Stimulated activated CD8-positive, alpha-beta memory T cell treated with anti-CD3 and anti-CD28 coated beads, Interleukin-4, amount 100 ng/mL, for 48 hours (primary cell): ENCODE results near the gene TMEM39B.
"Not testable (repeated sequence)": the region's sequence is repeated elsewhere in the genome, so short reads cannot be mapped to it uniquely, and the experiment has no call there.

Source experiments
- DNase-seq: peaks from one replicate; pipeline ENCODE4 v3.0.0-alpha.2; 2020

The TMEM39B gene

GRCh38 chr1:32072622-32073298, at the start of gene TMEM39B:
Gene TMEM39B (plus strand): TSS chr1:32072939. CDS start chr1:32073048, 109 bp downstream.
- peak; percentile 93 for DNase-seq

GRCh38 chr1:32023351-32023750, 49.4 kb upstream of the TMEM39B start:
- DNase-seq = no peak

GRCh38 chr1:32025515-32025914, 47.2 kb upstream of the TMEM39B start:
- DNase-seq = peak; percentile 1

- no peak for DNase-seq
Observed at GRCh38 chr1:32028746-32029145, 44.0 kb upstream of the TMEM39B start.

GRCh38 chr1:32031578-32032274, 41.0 kb upstream of the TMEM39B start:
- no peak for DNase-seq

GRCh38 chr1:32032275-32032615, 40.5 kb upstream of the TMEM39B start:
- no peak for DNase-seq

GRCh38 chr1:32035119-32035518, 37.6 kb upstream of the TMEM39B start:
- peak; percentile 16 for DNase-seq

- peak; percentile 9 for DNase-seq
Observed at GRCh38 chr1:32040711-32041110, 32.0 kb upstream of the TMEM39B start.

- peak; percentile 4 for DNase-seq
Observed at GRCh38 chr1:32042330-32042729, 30.4 kb upstream of the TMEM39B start.

GRCh38 chr1:32044234-32044633, 28.5 kb upstream of the TMEM39B start:
- DNase-seq = peak; percentile 18

GRCh38 chr1:32045772-32046171, 27.0 kb upstream of the TMEM39B start:
- DNase-seq = peak; percentile 2

- DNase-seq = no peak
Observed at GRCh38 chr1:32047701-32048100, 25.0 kb upstream of the TMEM39B start.

- DNase-seq = no peak
Observed at GRCh38 chr1:32048440-32048839, 24.3 kb upstream of the TMEM39B start.

GRCh38 chr1:32051706-32052105, 21.0 kb upstream of the TMEM39B start:
- peak; percentile 16 for DNase-seq

GRCh38 chr1:32052887-32053286, 19.9 kb upstream of the TMEM39B start:
- DNase-seq = peak; percentile 3

GRCh38 chr1:32055416-32055815, 17.3 kb upstream of the TMEM39B start:
- no peak for DNase-seq

GRCh38 chr1:32056598-32056997, 16.1 kb upstream of the TMEM39B start:
- DNase-seq = no peak

- no peak for DNase-seq
Observed at GRCh38 chr1:32060914-32061313, 11.8 kb upstream of the TMEM39B start.

- DNase-seq = no peak
Observed at GRCh38 chr1:32062867-32063230, 9.9 kb upstream of the TMEM39B start.

GRCh38 chr1:32063261-32063681, 9.5 kb upstream of the TMEM39B start:
- DNase-seq = no peak

- DNase-seq = not testable (repeated sequence)
Observed at GRCh38 chr1:32065613-32066488, 6.9 kb upstream of the TMEM39B start.

GRCh38 chr1:32066489-32066873, 6.3 kb upstream of the TMEM39B start:
- no peak for DNase-seq

GRCh38 chr1:32068957-32069588, 3.7 kb upstream of the TMEM39B start:
- no peak for DNase-seq
